ENCODE data around the gene NDUFC1.

The NDUFC1 gene

GRCh38 chr4:139246166-139246565 is 56.1 kb downstream of the NDUFC1 start:
- FAIRE-seq: no peak

GRCh38 chr4:139245590-139245989 is 56.7 kb downstream of the NDUFC1 start:
- FAIRE-seq: no peak

GRCh38 chr4:139243448-139244365 is 58.6 kb downstream of the NDUFC1 start:
- no peak for FAIRE-seq

GRCh38 chr4:139242511-139243051 is 59.7 kb downstream of the NDUFC1 start:
- no peak for FAIRE-seq

GRCh38 chr4:139241784-139242151 is 60.5 kb downstream of the NDUFC1 start:
- no peak for FAIRE-seq

GRCh38 chr4:139241086-139241783 is 61.0 kb downstream of the NDUFC1 start:
- no peak for FAIRE-seq

Data from islet of Langerhans (tissue), 1 donor.